Panc1 (cell line): ENCODE data around the gene CNTN5. TPM values are rescaled to one million over a fixed set of nuclear protein-coding genes. Genes with fewer than 3 reads are reported as not detected.

Source experiments
- ATAC-seq: fragments of 200-7000 bp; cut with Tn5 transposase; 2 replicates; pipeline ENCODE4 v1.9.1; 2020; ENCODE audit warnings: mild to moderate bottlenecking, moderate library complexity
- BruUV-seq: library from RNA; stranded (reverse); fragments of 400-500 nt; replicated peaks from 2 replicates; lab custom pipeline; 2021; lab: Mats Ljungman, UMichigan
- CTCF ChIA-PET: fragments of 300-600 bp; sonication (Branson Sonifier 250); formaldehyde crosslinking; loops from one replicate; lab custom pipeline; 2022; ENCODE audit warnings: antibody characterized with exemption; lab: Charles Lee
- POLR2A ChIA-PET: fragments of 300-600 bp; sonication (Branson Sonifier 250); formaldehyde crosslinking; loops from one replicate; lab custom pipeline; 2022; ENCODE audit warnings: antibody characterized with exemption; lab: Charles Lee
- DNase-seq: peaks from one replicate; pipeline ENCODE4 v3.0.0-alpha.2; 2010; ENCODE audit warnings: low read depth, low spot score
- H3K27ac ChIP-seq: 2 replicates; pipeline ENCODE4 v1.5.1; 2011; ENCODE audit warnings: mild to moderate bottlenecking, low read length, inconsistent platforms
- H3K27me3 ChIP-seq: fragments of 200-500 bp; sonication (Bioruptor generic); 2 replicates; pipeline ENCODE4 v1.6.0; 2014; ENCODE audit warnings: low read length, inconsistent platforms; ENCODE audit not compliant: control insufficient read depth, insufficient read depth
- H3K36me3 ChIP-seq: fragments of 200-500 bp; sonication (Bioruptor generic); 2 replicates; pipeline ENCODE4 v1.5.1; 2014; ENCODE audit warnings: inconsistent platforms, mild to moderate bottlenecking, low read length, moderate library complexity; ENCODE audit not compliant: control insufficient read depth, insufficient read depth
- H3K4me1 ChIP-seq: 2 replicates; pipeline ENCODE4 v1.5.1; 2011; ENCODE audit warnings: inconsistent platforms, mild to moderate bottlenecking, low read length, moderate library complexity; ENCODE audit not compliant: control insufficient read depth, insufficient read depth
- H3K4me3 ChIP-seq, 2 experiments: 2 replicates each; pipeline ENCODE4 v1.5.1; 2011 to 2012; ENCODE audit warnings: low read depth in 2 of 2, low read length in 2 of 2, mild to moderate bottlenecking in 2 of 2, inconsistent platforms in 1 of 2, moderate library complexity in 1 of 2
- H3K9me3 ChIP-seq: fragments of 200-500 bp; sonication (Bioruptor generic); 2 replicates; pipeline ENCODE4 v1.5.1; 2014; ENCODE audit warnings: low read depth, mild to moderate bottlenecking, inconsistent platforms, low read length, moderate library complexity; ENCODE audit not compliant: control insufficient read depth, insufficient read depth
- POLR2AphosphoS5 ChIP-seq: IDR thresholded peaks from 2 replicates; pipeline ENCODE4 v1.6.1; 2012; ENCODE audit warnings: mild to moderate bottlenecking, low read depth, low read length, moderate library complexity
- SIN3A ChIP-seq: IDR thresholded peaks from 2 replicates; pipeline ENCODE4 v1.6.1; 2012; ENCODE audit warnings: low read depth, mild to moderate bottlenecking, low read length, moderate library complexity, borderline replicate concordance; ENCODE audit not compliant: insufficient read depth
- TCF7L2 ChIP-seq: IDR thresholded peaks from 2 replicates; pipeline ENCODE4 v1.6.1; 2011; ENCODE audit warnings: mild to moderate bottlenecking, low read depth, low read length, inconsistent platforms
- in situ Hi-C: cut with HindIII; loops from 2 replicates; pipeline ENCODE4 v1.10.0; 2016; ENCODE audit warnings: low sequenced_read_pairs, low pct_unique_long_range_greater_than_20kb
- intact Hi-C: fragments of 100-400 bp; cut with micrococcal nuclease; formaldehyde crosslinking; loops from one replicate; pipeline ENCODE4 v1.10.0; 2022; ENCODE audit not compliant: unreplicated experiment
- total RNA-seq: library from RNA; stranded (reverse); gene quantifications from one replicate; pipeline ENCODE4 v1.2.1, GENCODE V29; 2021; ENCODE audit not compliant: unreplicated experiment
- TF ChIP-seq, protein P1 (sequence below): fragments of 450-650 bp; IDR thresholded peaks from 2 replicates; pipeline ENCODE4 v1.5.1; 2017; ENCODE audit warnings: mild to moderate bottlenecking
- TF ChIP-seq, protein P2 (sequence below), 2 experiments: IDR thresholded peaks; 2 replicates each; pipeline ENCODE4 v1.6.1; 2011 to 2012; ENCODE audit warnings: low read depth in 2 of 2, control low read depth in 1 of 2, low read length in 1 of 2, mild to moderate bottlenecking in 1 of 2, moderate library complexity in 1 of 2; ENCODE audit not compliant: insufficient read depth in 1 of 2

Gene CNTN5
- total RNA-seq, 1 experiment from 2014 or later, result not detected

DNA sequence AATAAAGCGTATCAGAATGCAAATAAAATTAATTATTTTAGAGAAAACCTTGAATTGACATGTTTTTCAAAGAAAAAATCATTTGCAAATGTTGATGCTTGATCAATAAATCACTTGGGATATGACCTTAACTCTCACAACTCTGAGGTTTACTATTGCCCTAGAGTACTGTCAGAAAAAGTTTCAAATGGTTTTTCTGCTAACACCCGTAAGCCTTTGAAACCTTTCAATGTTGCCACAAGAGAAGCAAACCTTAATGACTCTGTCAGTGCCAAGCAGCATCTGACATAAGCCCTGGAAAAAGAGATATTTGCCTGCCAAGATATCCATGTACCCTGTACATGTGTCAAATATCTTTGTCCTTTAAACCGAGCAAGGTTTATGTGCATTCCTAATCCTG is 1282.1 kb downstream of the CNTN5 start:
- Histone ChIP-seq H3K4me3 (no peak overlapping the region), H3K9me3 (no peaks in the 10 kb centered on the region), H3K4me1 (no peaks in the 10 kb centered on the region), H3K27ac (no peak overlapping the region), H3K27me3 (no peaks in the 10 kb centered on the region), H3K36me3 (no peaks in the 10 kb centered on the region)
- no TSS peak for BruUV-seq
- intact Hi-C loops (no loop called here), in situ Hi-C loops (no loop called here)
- CTCF ChIA-PET, result no interaction called here
- no peak for DNase-seq
- TF ChIP-seq, protein P1, sequence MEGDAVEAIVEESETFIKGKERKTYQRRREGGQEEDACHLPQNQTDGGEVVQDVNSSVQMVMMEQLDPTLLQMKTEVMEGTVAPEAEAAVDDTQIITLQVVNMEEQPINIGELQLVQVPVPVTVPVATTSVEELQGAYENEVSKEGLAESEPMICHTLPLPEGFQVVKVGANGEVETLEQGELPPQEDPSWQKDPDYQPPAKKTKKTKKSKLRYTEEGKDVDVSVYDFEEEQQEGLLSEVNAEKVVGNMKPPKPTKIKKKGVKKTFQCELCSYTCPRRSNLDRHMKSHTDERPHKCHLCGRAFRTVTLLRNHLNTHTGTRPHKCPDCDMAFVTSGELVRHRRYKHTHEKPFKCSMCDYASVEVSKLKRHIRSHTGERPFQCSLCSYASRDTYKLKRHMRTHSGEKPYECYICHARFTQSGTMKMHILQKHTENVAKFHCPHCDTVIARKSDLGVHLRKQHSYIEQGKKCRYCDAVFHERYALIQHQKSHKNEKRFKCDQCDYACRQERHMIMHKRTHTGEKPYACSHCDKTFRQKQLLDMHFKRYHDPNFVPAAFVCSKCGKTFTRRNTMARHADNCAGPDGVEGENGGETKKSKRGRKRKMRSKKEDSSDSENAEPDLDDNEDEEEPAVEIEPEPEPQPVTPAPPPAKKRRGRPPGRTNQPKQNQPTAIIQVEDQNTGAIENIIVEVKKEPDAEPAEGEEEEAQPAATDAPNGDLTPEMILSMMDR, result no peak
- TF ChIP-seq SIN3A, result no peak
- TF ChIP-seq TCF7L2, result no peak
- TF ChIP-seq, protein P2, sequence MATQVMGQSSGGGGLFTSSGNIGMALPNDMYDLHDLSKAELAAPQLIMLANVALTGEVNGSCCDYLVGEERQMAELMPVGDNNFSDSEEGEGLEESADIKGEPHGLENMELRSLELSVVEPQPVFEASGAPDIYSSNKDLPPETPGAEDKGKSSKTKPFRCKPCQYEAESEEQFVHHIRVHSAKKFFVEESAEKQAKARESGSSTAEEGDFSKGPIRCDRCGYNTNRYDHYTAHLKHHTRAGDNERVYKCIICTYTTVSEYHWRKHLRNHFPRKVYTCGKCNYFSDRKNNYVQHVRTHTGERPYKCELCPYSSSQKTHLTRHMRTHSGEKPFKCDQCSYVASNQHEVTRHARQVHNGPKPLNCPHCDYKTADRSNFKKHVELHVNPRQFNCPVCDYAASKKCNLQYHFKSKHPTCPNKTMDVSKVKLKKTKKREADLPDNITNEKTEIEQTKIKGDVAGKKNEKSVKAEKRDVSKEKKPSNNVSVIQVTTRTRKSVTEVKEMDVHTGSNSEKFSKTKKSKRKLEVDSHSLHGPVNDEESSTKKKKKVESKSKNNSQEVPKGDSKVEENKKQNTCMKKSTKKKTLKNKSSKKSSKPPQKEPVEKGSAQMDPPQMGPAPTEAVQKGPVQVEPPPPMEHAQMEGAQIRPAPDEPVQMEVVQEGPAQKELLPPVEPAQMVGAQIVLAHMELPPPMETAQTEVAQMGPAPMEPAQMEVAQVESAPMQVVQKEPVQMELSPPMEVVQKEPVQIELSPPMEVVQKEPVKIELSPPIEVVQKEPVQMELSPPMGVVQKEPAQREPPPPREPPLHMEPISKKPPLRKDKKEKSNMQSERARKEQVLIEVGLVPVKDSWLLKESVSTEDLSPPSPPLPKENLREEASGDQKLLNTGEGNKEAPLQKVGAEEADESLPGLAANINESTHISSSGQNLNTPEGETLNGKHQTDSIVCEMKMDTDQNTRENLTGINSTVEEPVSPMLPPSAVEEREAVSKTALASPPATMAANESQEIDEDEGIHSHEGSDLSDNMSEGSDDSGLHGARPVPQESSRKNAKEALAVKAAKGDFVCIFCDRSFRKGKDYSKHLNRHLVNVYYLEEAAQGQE (IDR thresholded peaks at IDR 0.05; ENCODE audit: insufficient read depth in 1 of 2, low read depth in 2 of 2, low read length in 1 of 2), result no peak
- no peak for TF ChIP-seq POLR2AphosphoS5
- POLR2A ChIA-PET, result no interaction called here
- ATAC-seq, result no peak

DNA sequence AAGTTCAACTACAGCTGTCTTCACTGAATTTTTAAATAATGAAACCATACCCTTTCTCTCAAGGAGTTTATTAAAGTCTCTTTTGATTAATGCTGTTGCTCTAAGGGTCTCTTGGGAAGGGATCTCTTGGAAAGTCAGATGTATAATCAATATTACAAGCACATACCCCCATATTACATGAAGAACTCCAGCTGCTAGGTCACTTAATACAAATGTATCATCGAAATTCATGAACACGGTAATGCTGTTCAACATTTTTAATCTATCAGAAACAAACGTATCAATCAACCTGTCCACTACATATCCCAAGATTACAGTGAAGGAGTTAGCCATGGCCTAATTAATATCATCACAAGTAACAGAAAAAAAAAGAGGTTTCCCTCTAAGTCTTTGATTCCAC is 1283.1 kb downstream of the CNTN5 start:
- DNase-seq (no peak), ATAC-seq (no peak)
- in situ Hi-C loops (no loop called here), intact Hi-C loops (no loop called here)
- Histone ChIP-seq H3K4me3 (no peak overlapping the region), H3K4me1 (no peaks in the 10 kb centered on the region), H3K27ac (no peak overlapping the region), H3K36me3 (no peaks in the 10 kb centered on the region), H3K27me3 (no peaks in the 10 kb centered on the region), H3K9me3 (0 out of 2 replicates have a peak, but pooled peaks cover 5% of the 10 kb centered on the region)
- TF ChIP-seq SIN3A (no peak), POLR2AphosphoS5 (no peak), TCF7L2 (no peak)
- TF ChIP-seq, protein P2 (IDR thresholded peaks at IDR 0.05; ENCODE audit: insufficient read depth in 1 of 2, low read depth in 2 of 2, low read length in 1 of 2), result no peak
- TF ChIP-seq, protein P1, result no peak
- ChIA-PET POLR2A (no interaction called here), CTCF (no interaction called here)
- no TSS peak for BruUV-seq
